ENCODE results near the gene TFEB.
A peak's percentile ranks its signal among the peaks of the same experiment; 100 is the strongest.

TFEB gene

DNA sequence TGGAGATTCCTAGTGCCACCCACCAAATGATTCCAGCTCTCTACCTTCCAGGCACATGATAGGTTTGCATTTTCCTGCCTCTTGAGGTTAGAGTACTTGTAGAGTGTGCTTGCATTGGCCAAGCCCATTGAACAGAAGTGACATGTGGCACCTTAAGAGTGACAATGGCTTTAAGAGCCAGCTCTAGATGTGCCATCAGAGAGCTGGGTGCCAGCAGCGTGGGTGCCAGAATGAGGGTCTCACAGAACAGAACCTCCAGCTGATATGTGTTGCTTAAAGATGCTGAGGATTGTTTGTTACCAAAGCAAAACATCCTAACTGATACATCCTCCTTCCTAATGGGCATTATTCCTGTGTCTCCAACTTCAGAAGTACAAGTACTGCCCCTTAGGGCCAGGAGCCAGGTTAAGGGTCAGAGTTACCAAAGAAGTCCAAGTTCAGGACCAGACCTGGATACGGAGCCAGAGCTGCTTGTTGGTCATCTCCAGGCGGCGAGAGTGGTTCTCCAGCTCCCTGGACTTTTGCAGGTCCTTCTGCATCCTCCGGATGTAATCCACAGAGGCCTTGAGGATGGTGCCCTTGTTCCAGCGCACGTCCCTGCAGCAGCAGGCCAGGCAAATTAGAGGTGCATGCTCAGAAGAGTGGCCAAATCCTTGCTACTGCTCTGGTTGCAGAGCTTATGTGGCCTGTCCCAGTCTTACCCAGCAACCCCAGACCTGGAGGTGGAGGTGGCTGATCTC is 49.6 kb downstream of the TFEB start:
- Mint-ChIP-seq H3K27ac (no peak overlapping the region), H3K36me3 (no peaks in the 10 kb centered on the region), H3K9me3 (no peaks in the 10 kb centered on the region), H3K4me3 (no peak overlapping the region), H3K27me3 (no peaks in the 10 kb centered on the region), H3K4me1 (peaks cover 14% of the 10 kb centered on the region)

DNA sequence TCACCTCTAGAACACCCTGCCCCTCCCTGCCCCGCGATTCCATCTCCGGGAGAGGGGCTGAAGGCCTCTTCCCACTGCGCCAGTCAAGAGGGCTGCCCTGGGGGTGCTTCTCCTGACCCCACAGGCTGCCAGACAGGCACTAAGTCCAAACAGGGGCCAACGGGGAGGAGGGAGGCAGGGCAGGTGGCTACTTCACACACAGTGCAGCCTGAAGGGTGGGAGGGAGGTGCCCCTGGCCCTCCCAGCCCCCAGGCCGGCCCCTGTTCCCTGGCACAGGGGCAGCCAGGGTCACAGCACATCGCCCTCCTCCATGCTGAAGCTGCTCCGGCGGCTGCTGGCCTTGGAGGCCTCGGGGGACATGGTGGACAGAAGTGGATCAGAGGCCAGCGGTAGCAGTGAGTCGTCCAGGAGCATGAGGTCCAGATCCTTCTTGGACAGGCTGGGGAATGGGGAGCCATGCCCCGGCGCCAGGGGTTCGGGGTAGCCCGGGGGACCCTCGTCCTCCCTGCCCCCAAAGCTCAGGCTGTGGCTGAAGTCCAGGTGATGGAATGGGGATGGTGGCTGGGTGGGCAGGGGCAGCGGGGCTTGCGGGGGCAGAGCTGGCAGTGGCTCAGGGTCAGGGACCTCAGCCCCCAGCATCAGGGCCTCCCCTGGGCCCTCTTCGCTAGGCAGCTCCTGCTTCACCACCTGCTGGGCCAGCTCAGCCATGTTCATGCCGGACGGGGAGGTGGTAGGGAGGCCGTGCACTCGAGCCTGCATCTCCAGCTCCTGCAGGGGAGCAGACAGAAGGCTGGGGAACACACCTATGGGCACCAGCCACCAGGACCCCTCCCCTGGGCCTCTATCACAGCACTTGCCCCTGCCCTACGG is 50.9 kb downstream of the TFEB start:
- no peaks in the 10 kb centered on the region for H3K36me3 Mint-ChIP-seq
- peaks cover 14% of the 10 kb centered on the region for H3K4me1 Mint-ChIP-seq
- no peak overlapping the region for H3K27ac Mint-ChIP-seq
- no peaks in the 10 kb centered on the region for H3K9me3 Mint-ChIP-seq
- H3K27me3 Mint-ChIP-seq, result no peaks in the 10 kb centered on the region
- H3K4me3 Mint-ChIP-seq, result no peak overlapping the region

DNA sequence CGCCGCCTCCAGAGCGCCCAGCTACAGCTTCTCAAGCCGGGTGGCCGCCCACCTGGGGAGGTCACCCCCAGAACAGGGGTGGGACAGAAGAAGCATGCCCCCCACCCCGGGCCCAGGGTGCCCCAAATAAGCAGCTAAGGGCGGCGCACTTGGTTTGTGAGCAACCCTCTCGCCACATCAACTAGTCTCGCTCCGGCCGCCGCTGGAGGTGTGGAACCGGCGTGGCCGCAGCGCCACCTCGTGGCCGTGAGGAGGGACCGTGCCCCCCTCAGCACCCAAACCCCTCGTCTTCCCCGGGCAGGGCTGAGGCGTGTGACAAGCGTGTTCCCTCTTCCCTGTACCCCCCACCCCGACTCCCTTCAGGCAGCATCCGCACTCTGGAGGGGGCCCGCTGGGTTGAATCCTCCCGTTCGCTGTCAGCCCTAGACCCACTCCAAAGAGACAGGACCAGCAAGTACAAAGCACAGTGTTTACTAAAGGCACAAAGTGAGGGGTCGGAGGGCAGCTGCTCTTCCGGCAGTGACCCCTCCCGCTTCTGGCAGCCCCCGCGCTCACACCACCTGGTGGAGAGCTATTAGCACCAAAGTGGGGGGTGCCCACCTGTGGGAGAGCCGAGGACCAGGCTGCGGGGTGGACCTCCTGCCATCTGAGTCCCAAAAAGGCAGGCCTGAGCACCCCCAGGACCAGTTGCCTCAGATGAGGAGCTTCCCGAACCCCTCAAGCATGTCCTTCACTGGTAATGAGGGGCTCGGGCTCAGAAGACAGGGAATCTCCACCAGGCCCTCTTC is 51.7 kb downstream of the TFEB start:
- H3K27ac Mint-ChIP-seq, result peak overlapping the region; percentile 77
- peaks cover 14% of the 10 kb centered on the region for H3K4me1 Mint-ChIP-seq
- no peaks in the 10 kb centered on the region for H3K9me3 Mint-ChIP-seq
- no peaks in the 10 kb centered on the region for H3K27me3 Mint-ChIP-seq
- no peaks in the 10 kb centered on the region for H3K36me3 Mint-ChIP-seq
- H3K4me3 Mint-ChIP-seq, result peak overlapping the region; percentile 82

DNA sequence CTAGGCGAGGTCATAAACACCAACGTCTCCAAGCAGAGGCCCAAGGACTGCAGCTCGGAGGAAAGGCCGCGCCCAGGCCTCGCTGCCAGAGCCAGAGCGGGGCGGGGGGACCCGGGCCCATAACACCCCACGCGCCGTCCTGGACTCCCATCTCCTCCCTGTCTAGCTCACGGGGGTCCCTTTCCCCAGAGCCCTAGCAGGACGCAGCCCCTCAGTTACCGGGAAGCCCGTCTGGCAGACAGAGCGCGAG is 52.2 kb downstream of the TFEB start:
- no peaks in the 10 kb centered on the region for H3K27me3 Mint-ChIP-seq
- no peaks in the 10 kb centered on the region for H3K9me3 Mint-ChIP-seq
- peaks cover 14% of the 10 kb centered on the region for H3K4me1 Mint-ChIP-seq
- H3K27ac Mint-ChIP-seq, result peak overlapping the region; percentile 77
- peak overlapping the region; percentile 82 for H3K4me3 Mint-ChIP-seq
- no peaks in the 10 kb centered on the region for H3K36me3 Mint-ChIP-seq

DNA sequence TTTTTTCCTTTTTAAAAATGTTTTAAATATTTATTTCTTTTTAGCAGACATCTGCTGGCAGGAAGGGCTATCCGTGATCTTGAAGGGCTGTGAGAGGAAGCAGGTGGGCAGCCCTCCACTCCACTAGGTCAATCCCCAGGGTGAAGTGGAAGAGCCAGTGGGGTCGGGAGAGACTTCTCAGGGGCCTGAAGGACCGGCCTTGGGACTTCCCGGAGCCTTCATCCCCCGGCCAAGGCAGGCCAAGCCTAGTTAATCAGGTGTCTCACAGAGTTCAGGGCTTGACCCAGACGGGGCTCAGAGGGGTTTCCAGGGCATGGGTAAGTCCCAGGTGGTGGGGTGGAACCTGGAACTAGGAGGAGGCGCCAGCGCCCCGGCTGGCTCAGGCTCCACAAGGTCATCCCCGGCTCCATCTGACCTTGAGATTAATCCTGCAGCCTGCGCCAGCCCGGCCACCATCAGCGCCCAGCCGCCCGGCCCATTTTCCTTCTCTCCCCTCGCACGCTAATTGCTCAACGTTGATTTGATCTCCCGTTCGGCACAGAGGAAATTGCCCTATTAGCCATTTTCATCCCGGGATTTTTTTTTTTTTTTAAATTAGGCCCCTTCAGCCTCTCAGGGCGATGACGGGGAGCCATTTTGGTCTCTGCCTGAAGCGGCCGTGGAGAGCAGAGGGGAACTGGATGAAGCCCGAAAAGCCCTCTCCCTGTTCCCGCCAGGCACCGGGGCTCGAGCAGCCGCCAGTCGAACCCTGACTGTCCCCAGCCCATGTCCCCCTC is 52.7 kb downstream of the TFEB start:
- Mint-ChIP-seq H3K27ac (peak overlapping the region; percentile 65), H3K4me3 (peak overlapping the region; percentile 82), H3K27me3 (no peaks in the 10 kb centered on the region), H3K4me1 (peaks cover 14% of the 10 kb centered on the region), H3K9me3 (no peaks in the 10 kb centered on the region), H3K36me3 (no peaks in the 10 kb centered on the region)

DNA sequence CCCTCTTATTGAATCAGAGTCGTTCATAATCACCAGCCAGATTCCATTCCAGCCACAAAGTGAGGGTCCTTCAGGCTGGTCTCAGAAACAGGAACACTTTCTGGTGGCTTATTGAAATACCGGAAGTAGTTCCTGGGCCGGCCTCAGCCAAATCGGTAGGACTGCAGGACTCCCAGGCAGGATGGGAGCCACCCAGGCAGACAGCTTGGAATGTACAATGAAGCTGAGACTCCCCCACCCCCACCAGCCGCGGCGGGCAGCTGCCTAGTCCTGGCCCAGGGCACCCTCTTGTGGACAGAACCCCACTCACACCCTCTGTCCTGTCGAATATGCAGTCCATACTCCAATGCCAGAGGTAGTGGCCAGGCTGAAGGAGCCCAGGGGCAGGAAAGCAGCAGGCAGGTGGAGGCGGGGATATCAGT is 53.3 kb downstream of the TFEB start:
- H3K4me1 Mint-ChIP-seq, result peaks cover 14% of the 10 kb centered on the region
- no peaks in the 10 kb centered on the region for H3K27me3 Mint-ChIP-seq
- H3K4me3 Mint-ChIP-seq, result peak overlapping the region; percentile 82
- H3K36me3 Mint-ChIP-seq, result no peaks in the 10 kb centered on the region
- peak overlapping the region; percentile 65 for H3K27ac Mint-ChIP-seq
- no peaks in the 10 kb centered on the region for H3K9me3 Mint-ChIP-seq

DNA sequence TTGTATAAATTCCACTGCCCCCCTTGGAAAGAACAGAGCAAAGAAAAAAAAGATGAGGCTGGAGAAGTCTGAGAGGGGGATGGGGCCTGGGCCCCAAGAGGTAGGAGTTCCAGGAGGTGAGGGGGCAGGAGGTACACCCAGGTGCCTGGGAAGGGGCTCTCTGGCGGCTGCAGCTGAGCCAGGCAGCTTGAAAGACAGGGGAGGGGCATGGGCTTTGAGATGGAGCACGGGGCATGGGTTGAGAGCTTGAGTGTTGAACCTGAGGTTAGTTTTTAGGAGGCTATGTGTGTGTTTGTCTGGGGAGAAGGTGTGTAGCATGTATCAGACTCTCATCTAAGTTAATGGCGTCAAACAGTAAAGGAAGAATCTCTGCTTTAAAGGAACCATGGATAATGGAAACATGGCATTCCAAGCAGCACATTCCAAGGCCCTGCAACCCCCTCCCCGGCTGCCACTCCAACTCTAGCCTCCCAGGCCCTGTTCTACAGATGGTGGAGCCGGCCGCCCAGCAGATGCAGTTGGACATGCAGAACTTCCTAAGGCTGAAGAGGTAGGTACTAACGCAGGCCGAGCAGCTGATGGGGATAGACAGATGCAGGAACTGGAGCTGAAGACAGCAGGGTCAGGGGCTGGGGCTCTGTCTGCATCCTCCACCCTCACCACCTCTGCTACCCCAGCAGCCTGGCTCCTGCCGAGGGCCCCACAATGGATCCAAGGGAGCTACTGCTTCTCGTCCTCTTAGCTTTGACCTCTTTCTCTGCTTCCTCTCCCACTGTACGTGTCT is 55.0 kb downstream of the TFEB start:
- Mint-ChIP-seq H3K27ac (no peak overlapping the region), H3K9me3 (no peaks in the 10 kb centered on the region), H3K36me3 (no peaks in the 10 kb centered on the region), H3K4me1 (peaks cover 14% of the 10 kb centered on the region), H3K4me3 (no peak overlapping the region), H3K27me3 (no peaks in the 10 kb centered on the region)

DNA sequence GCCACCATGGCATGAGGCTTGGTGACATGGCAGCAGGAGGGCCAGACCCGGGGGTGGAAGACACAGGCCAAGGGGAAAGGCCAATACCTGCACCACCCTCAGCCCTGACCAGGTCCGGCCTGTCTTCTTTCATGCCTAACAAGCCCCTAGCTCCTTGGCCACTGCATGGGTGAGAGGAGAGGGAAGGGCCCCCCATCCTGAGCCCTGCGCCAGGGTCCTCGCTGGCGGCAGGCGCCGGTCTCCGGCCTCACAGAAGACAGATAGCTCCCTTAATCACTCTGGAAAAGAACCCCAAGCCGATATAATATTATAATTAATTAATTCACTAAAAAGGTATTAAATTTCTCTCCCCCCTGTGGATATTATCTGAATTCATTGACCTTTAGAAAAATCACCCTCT is 55.7 kb downstream of the TFEB start:
- Mint-ChIP-seq H3K4me1 (peaks cover 14% of the 10 kb centered on the region), H3K4me3 (no peak overlapping the region), H3K27ac (no peak overlapping the region), H3K9me3 (no peaks in the 10 kb centered on the region), H3K36me3 (no peaks in the 10 kb centered on the region), H3K27me3 (no peaks in the 10 kb centered on the region)

DNA sequence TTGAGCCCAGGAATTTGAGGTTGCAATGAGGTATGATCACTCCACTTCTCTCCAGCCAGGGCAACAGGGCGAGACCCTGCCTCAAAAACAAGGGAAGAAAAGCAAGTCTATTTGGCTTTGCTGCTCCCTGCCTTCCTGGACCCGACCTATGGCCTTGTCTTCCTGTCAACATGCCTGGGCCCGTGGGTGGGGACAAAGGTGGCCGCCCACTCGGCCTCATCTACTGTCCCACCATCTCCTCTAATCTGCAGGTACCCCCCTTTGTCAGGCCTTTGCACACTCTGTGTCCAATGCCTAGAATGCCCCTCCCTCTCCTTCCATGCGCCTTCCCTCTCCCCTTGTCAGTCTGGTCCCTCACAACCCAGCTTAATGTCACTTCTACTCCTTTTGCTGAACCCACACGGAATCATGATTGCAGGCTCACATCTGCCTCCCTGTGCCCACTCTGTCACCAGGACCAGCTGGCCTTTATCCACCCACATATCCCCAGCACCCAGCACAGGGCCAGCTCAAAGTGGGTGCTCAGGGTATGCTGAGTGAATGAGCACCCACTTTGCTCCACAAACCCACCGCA is 56.8 kb downstream of the TFEB start:
- Mint-ChIP-seq H3K9me3 (no peaks in the 10 kb centered on the region), H3K27me3 (no peaks in the 10 kb centered on the region), H3K27ac (no peak overlapping the region), H3K36me3 (no peaks in the 10 kb centered on the region), H3K4me3 (no peak overlapping the region), H3K4me1 (peaks cover 11% of the 10 kb centered on the region)

DNA sequence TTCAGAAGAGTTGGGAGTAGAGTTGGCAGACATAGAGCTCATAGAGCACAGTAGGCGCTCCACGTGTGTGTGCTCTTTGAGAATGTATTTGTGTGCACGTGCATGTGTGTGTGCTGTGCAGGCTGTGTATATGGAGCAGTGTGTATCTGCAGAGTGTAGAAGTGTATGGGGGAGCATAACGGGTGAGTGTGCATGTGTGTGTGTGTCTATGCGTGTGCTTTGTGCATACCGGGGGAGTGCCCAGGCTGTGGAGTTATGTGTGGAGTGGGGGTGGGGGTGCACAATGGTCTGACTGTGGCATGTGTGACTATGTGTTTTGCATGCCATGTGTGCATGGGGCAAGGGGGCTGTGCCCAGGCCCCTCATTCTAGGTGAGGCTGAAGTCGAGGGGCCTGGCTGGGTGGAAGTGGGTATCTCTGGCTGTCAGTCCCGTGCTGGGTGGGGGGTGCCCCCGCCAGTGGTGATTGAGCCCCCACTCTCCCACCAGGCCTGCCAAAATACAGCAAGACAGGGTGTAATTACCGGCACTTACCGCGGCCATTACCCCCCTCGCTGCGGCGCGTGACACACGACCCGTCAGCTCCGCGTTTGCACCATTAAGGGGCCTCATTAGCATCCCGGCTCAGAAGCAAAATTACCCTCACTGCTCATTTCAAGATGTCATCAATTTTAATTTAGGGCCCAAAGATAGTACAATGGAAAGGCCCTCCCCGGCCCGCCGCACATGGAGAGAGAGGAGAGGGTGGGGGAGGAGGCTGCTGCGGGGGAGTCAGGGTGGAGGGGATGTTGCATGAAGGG is 58.1 kb downstream of the TFEB start:
- Mint-ChIP-seq H3K27ac (no peak overlapping the region), H3K4me1 (peaks cover 4% of the 10 kb centered on the region), H3K36me3 (no peaks in the 10 kb centered on the region), H3K9me3 (no peaks in the 10 kb centered on the region), H3K27me3 (no peaks in the 10 kb centered on the region), H3K4me3 (no peak overlapping the region)

DNA sequence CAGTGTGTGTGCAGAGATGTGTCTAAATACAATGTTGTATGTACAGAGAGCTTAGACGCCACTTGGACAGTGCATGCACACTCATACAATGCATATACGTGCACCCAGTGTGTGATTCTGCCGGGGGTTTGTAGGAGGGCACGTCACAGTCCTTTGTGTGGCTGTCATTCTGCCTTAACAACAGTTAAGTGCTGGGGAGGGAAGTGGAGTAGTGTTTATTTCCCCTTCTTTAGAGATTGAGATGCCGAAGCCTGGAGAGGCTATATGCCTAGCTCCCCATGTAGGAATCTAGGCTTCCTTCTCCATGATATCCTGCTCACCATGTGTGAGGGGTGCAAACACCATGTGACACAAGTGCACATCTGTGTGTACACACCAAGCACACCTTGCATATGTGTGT is 59.0 kb downstream of the TFEB start:
- Mint-ChIP-seq H3K27ac (no peak overlapping the region), H3K27me3 (peaks cover 3% of the 10 kb centered on the region), H3K4me1 (no peaks in the 10 kb centered on the region), H3K36me3 (no peaks in the 10 kb centered on the region), H3K9me3 (no peaks in the 10 kb centered on the region), H3K4me3 (no peak overlapping the region)

DNA sequence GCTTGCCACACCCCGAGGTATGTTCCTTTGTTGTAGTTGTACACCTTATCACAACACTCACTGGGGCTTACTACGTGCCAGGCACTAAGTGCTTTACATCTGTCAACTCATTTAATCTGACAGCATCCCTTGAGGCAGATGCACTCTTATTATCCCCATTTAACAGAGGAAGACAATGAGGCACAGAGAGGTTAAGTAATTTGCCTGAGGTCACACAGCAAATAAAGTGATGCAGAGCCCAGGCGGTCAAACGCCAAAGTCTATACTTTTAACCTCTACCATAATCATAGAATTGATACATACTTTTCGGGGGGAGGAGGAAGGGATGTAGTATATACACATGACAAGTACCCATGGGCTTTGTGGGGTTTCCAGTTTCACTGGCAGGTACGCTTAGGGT is 59.4 kb downstream of the TFEB start:
- Mint-ChIP-seq H3K4me3 (no peak overlapping the region), H3K4me1 (no peaks in the 10 kb centered on the region), H3K27me3 (peaks cover 3% of the 10 kb centered on the region), H3K36me3 (no peaks in the 10 kb centered on the region), H3K27ac (no peak overlapping the region), H3K9me3 (no peaks in the 10 kb centered on the region)

DNA sequence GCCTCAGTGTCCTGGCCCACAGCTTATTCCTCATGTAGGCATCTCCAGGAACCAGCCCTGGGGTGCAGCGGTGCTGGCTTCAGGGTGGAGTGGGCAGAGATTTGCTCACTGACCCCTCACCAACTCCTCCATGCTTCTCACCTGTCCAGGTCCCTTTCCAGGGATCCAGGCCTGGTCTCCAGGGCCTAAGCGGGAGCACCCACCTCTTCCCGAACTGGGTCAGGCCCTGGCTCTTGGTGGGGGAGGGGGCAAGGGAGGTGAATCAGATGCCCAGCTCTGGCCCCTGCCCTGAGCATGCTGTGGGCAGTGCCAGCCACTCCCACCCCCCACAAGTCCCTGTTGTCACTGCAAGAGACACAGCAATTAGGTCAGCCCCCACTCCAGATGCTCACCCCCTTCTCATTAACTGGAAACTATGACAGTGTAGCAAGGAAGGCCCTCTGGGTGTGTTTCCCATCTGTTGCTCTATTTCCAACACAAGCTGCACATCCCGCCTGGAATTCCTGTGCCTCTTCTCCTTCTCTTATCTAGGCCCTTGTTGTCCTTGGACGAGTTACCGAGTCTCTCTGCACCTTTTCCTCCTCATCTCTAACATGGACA is 60.1 kb downstream of the TFEB start:
- Mint-ChIP-seq H3K9me3 (no peaks in the 10 kb centered on the region), H3K4me1 (no peaks in the 10 kb centered on the region), H3K36me3 (no peaks in the 10 kb centered on the region), H3K27ac (no peak overlapping the region), H3K27me3 (peaks cover 6% of the 10 kb centered on the region), H3K4me3 (no peak overlapping the region)

All from activated naive CD4-positive, alpha-beta T cell treated with anti-CD3 and anti-CD28 coated beads, Interleukin-2, amount 50 U/mL, for 24 hours (primary cell).